22Rv1 (cell line): ENCODE data around the gene LZTR1.
A peak's percentile ranks its signal among the peaks of the same experiment; 100 is the strongest.

Source experiments
- H3K27ac ChIP-seq: fragments of 450-650 bp; 2 replicates; pipeline ENCODE4 v1.5.1; 2017
- ZFX ChIP-seq: fragments of 450-650 bp; IDR thresholded peaks from 2 replicates; pipeline ENCODE4 v1.6.1; 2017; ENCODE audit warnings: antibody characterized with exemption, borderline replicate concordance
- TF ChIP-seq, protein P1 (sequence below): fragments of 450-650 bp; IDR thresholded peaks from 2 replicates; pipeline ENCODE4 v1.5.1; 2017; ENCODE audit warnings: mild to moderate bottlenecking

Gene LZTR1

GRCh38 chr22:21015466-21016006 lies 33.4 kb downstream of the LZTR1 start:
- TF ChIP-seq, protein P1, sequence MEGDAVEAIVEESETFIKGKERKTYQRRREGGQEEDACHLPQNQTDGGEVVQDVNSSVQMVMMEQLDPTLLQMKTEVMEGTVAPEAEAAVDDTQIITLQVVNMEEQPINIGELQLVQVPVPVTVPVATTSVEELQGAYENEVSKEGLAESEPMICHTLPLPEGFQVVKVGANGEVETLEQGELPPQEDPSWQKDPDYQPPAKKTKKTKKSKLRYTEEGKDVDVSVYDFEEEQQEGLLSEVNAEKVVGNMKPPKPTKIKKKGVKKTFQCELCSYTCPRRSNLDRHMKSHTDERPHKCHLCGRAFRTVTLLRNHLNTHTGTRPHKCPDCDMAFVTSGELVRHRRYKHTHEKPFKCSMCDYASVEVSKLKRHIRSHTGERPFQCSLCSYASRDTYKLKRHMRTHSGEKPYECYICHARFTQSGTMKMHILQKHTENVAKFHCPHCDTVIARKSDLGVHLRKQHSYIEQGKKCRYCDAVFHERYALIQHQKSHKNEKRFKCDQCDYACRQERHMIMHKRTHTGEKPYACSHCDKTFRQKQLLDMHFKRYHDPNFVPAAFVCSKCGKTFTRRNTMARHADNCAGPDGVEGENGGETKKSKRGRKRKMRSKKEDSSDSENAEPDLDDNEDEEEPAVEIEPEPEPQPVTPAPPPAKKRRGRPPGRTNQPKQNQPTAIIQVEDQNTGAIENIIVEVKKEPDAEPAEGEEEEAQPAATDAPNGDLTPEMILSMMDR: no peak
- TF ChIP-seq ZFX: no peak
- H3K27ac ChIP-seq: peak overlapping the region; percentile 91

- H3K27ac ChIP-seq: no peak overlapping the region
- TF ChIP-seq, protein P1: no peak
- TF ChIP-seq ZFX: no peak
Measured at GRCh38 chr22:21016644-21017420, 34.7 kb downstream of the LZTR1 start.

GRCh38 chr22:21018314-21018713 lies 36.2 kb downstream of the LZTR1 start:
- H3K27ac ChIP-seq: no peak overlapping the region
- TF ChIP-seq, protein P1: no peak

- TF ChIP-seq, protein P1: peak; percentile 52
- TF ChIP-seq ZFX: no peak
- H3K27ac ChIP-seq: no peak overlapping the region
Measured at GRCh38 chr22:21020802-21021429, 38.8 kb downstream of the LZTR1 start.

GRCh38 chr22:21022507-21022906 lies 40.4 kb downstream of the LZTR1 start:
- no peak for TF ChIP-seq ZFX
- TF ChIP-seq, protein P1: no peak
- H3K27ac ChIP-seq: no peak overlapping the region

- no peak for TF ChIP-seq ZFX
- TF ChIP-seq, protein P1: no peak
- no peak overlapping the region for H3K27ac ChIP-seq
Measured at GRCh38 chr22:21022955-21023614, 41.0 kb downstream of the LZTR1 start.
